GM12875 (cell line): ENCODE measurements around the gene OSBPL5.

Source experiments
- H3K4me3 ChIP-seq: one replicate; pipeline ENCODE4 v1.5.1; 2011; ENCODE audit warnings: low read depth, low read length, control low read depth
- TF ChIP-seq, protein P1 (sequence below): IDR thresholded peaks from 2 replicates; pipeline ENCODE4 v1.5.1; 2011; ENCODE audit warnings: low read depth, mild to moderate bottlenecking, control low read depth, inconsistent platforms, low read length, moderate library complexity, borderline replicate concordance; ENCODE audit not compliant: insufficient read depth

The OSBPL5 gene

DNA sequence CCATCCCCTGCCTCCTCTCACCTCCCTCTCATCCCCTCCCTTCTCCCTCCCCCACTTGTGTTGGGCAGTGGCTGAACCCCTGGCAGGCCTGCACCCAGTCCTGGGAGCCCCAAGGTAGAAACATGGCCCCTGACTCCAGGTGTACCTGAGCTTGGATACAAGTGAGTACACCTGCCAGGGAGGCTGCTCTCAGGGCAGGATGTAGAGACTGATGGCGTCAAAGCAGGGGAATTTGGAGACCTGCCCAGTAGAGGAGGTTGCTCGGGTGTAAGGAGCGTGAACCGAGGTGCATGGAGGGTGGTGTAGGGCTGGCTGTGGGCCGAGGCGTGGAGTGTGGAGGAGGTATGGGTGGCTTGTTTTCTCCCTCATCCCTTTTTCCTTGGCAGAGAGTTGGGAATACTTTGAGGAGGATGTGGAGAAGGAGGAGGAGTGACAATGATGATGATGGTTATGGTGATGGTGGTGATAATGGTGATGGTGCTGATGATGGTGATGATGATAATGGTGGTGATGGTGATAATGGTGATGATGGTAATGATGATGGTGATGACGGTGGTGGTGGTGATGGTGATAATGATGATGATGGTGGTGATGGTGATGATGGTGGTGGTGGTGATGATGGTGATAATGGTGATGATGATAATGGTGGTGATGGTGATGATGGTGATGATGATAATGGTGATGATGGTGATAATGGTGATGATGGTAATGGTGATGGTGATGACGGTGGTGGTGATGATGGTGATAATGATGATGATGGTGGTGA, 41.2 kb upstream of the OSBPL5 start:
- TF ChIP-seq, protein P1, sequence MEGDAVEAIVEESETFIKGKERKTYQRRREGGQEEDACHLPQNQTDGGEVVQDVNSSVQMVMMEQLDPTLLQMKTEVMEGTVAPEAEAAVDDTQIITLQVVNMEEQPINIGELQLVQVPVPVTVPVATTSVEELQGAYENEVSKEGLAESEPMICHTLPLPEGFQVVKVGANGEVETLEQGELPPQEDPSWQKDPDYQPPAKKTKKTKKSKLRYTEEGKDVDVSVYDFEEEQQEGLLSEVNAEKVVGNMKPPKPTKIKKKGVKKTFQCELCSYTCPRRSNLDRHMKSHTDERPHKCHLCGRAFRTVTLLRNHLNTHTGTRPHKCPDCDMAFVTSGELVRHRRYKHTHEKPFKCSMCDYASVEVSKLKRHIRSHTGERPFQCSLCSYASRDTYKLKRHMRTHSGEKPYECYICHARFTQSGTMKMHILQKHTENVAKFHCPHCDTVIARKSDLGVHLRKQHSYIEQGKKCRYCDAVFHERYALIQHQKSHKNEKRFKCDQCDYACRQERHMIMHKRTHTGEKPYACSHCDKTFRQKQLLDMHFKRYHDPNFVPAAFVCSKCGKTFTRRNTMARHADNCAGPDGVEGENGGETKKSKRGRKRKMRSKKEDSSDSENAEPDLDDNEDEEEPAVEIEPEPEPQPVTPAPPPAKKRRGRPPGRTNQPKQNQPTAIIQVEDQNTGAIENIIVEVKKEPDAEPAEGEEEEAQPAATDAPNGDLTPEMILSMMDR: no peak
- no peak overlapping the region for H3K4me3 ChIP-seq

DNA sequence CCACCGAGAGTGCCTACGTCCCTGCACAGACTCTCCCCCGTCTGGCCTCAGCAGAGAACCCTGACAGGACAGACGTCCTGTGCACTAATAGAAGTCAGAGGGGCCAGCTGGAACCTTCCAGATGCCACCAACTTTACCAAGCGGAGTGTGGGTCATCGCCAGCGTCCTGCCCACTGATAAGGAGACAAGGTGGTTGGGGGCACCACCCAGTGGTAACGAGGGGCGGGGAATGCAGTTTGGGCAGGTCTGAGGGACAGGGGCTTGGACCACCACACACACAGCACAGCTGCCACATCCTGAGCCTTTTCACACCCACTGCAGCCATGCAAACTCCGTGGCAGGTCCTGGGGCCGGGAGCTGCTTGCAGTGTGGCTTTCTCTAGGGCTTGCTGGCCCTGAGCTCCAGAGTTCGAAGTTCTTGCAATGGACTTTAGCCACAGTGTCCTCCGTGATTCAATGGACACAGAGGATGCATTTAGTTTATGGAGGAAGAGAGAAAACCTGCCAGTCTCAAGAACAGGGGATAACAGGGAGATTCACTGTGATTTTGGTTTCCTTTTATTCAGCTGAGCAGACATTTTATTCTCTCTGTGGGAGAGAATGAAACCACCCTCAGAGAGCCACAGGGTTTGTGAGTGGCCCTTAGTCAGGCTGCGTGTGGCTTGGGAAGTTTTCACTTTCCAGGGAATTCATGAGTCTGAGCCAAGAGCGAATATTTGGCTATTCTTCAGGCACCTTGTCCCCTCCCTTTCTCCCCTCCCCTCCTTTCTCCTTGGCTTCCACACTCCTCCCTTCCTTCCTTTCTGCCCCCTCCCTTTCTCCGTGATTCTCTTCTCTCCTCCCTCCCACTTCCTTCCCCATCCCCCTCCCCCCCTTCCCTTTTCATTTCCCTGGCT, 40.4 kb upstream of the OSBPL5 start:
- H3K4me3 ChIP-seq: no peak overlapping the region
- TF ChIP-seq, protein P1: no peak

DNA sequence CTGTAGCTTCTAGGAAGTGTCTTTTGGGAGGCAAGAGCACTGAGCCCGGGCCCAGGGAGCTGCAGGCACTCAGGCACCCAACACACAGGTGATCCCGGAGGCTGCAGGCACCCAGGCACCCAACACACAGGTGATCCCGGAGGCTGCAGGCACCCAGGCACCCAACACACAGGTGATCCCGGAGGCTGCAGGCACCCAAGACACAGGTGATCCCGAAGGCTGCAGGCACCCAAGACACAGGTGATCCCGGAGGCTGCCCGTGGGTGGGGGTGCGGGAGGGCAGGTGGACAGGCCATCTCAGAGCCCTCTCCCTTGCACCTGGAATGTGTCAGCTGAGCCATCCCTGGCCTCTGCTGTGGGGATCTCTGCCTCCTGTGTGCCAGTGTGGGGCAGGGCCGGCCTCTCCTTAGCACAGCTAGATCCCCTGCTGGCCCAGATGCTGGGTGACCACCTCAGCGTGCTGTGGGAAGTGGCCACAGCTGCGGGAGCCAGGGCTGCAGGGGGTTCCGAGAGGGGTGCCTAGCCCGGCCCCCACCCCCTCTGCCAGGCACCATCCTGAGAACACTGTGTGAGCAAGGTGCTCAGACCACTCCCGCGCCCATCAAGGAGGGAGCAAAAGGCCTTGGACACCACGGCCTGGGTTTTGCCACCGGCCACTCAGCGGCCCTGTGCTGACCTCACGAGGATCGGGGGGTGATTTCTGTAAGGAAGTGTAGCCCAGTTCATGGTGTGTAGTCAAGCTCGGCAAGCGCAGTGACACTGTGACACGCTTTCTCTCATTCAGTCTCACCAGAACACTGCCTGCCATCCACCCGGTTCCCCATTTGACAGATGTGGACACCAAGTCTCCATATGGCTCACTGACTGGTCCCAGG, 39.3 kb upstream of the OSBPL5 start:
- TF ChIP-seq, protein P1: no peak

DNA sequence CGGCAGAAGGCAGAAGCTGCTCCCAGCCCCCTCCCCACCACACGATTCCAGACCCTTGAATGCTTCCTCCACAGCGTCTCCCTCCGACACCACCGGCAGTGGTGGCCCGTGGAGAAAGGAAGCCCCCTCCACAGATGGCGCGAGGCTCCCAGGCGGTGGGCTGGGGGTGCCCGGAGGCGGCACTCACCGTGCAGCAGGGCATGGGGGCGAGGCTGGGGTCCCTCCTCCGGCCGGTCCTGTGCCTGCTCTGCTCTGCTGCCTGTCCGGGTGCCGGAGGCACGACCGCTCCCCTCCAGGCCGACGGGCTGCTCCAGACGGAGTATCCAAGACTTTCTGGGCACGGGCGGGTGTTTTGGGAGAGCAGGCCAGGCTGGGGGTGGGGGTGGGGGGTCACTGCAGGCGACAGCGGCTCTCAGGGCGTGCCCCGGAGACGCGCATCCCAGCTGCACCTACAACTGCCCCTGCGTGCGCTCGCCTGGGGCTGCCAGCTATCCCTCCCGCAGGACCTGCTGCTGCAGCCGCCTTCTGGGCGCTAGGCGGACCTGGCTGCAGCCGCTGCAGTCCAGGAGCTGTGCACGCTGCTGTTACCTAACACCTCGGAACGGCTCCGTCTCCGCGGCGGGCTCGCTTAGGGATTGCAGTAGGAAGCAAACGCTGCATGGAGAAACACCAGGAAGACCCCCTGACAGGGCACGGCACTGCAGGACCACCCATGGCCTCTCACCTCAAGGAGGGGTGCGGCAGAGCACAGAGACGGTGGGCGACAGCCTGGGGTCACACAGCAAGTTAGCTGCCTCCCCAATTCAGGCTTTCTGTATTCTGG, 38.3 kb upstream of the OSBPL5 start:
- TF ChIP-seq, protein P1: no peak
- no peak overlapping the region for H3K4me3 ChIP-seq

More for the DNA sequence above, 39.3 kb upstream of the OSBPL5 start:
- no peak overlapping the region for H3K4me3 ChIP-seq

DNA sequence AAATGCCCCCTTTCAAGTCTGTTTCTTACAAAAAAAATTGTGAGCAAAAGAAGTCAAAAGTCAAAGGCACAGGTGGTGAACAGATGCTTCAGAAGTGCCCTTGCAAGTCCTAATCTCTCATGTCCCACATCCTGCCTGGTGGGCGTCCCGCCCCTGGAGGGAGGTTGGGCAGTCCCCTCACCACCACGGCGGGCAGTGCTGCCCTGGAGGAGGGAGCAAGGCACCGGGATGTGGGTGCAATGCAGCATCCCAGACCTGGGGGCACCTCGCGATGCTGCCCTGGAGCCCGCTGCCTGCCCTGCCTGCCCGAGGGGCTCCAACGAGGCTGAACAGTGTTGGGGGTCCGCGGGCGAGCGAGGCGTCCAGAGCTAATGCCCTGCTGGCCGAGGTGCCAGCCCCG, 37.6 kb upstream of the OSBPL5 start:
- TF ChIP-seq, protein P1: no peak
- H3K4me3 ChIP-seq: no peak overlapping the region

DNA sequence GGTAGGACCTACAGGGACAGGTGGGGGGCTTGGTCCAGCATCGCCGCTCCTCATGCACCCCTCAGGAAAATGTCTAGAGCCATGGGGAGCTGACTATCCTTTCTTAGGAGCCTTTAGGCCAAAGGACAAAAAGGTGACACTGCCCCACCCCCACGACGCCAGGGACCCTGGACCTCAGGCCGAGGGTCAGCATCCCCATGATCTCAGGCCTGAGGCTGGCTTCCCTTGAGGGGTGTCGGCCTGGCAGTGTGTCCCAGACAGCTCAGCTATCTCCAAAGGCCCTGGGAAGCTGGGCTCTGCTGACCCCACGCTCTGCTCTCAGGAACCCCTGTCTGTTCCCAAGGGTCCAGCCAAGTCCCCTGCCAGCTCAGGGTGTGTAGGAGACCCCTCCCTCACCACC, 37.2 kb upstream of the OSBPL5 start:
- TF ChIP-seq, protein P1: no peak
- no peak overlapping the region for H3K4me3 ChIP-seq
